Mammary epithelial cell (primary cell): ENCODE results near the gene EEF2K.

Source experiments
- CTCF ChIP-seq, 2 donors: IDR thresholded peaks in 1 of 2; conservative IDR thresholded peaks in 1 of 2; 2 replicates each; pipeline ENCODE4 v1.5.1; 2011 to 2012; ENCODE audit warnings: inconsistent platforms in 2 of 2, low read length in 2 of 2, mild to moderate bottlenecking in 2 of 2, control low read depth in 1 of 2, low read depth in 1 of 2; ENCODE audit not compliant: insufficient read depth in 1 of 2; ENCODE audit errors: extremely low read depth in 1 of 2
- EZH2 ChIP-seq: IDR thresholded peaks from 2 replicates; pipeline ENCODE4 v1.6.1; 2012; ENCODE audit warnings: low read length, inconsistent platforms, borderline replicate concordance

GRCh38 chr16:22181843-22182242 is 24.2 kb upstream of the EEF2K start:
- TF ChIP-seq CTCF (conservative IDR thresholded peaks at IDR 0.05 in 1 of 2, IDR thresholded peaks at IDR 0.05 in 1 of 2; ENCODE audit: extremely low read depth in 1 of 2, insufficient read depth in 1 of 2, low read depth in 1 of 2, low read length in 2 of 2) (no peak), EZH2 (no peak)
